H1 (cell line): ENCODE data around the gene ZSCAN30.

Experiments used
- POLR2A ChIP-seq, 2 experiments: IDR thresholded peaks; 1 replicate in 1 of 2; 2 replicates in 1 of 2; pipeline ENCODE4 v1.6.1; 2011; ENCODE audit warnings: low read depth in 2 of 2, low read length in 2 of 2, mild to moderate bottlenecking in 2 of 2; ENCODE audit errors: control extremely low read depth in 1 of 2
- TAF1 ChIP-seq: IDR thresholded peaks from 2 replicates; pipeline ENCODE4 v1.6.1; 2011; ENCODE audit warnings: mild to moderate bottlenecking, low read depth, low read length
- TF ChIP-seq, protein P1 (sequence below), 3 experiments: IDR thresholded peaks; 1 replicate in 2 of 3; 2 replicates in 1 of 3; pipeline versions ENCODE4 v1.5.1 to v1.6.1; 2011; ENCODE audit warnings: low read length in 3 of 3, mild to moderate bottlenecking in 3 of 3, inconsistent platforms in 2 of 3, low read depth in 1 of 3, moderate library complexity in 1 of 3; ENCODE audit not compliant: insufficient read depth in 1 of 3; ENCODE audit errors: control extremely low read depth in 1 of 3

DNA sequence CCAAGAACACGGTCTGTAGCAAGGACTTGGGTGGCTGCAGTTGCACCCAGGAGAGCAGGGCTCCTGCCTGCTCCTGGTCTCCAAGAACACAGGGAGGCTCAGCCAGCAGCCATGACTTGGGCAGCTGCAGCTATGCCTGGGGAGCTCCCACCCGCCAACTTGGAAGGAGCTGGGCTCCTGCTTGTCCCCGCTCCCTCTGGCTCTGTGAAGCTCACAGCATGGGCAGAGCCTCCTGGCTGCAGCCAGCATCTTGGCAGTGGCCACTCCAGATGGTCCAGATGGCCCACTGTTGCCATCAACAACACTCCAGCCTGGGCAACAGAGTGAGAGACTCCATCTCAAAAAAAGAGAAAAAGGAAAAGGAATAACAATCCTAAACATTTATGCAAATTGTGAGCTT, 5.2 kb downstream of the ZSCAN30 start:
- TF ChIP-seq, protein P1, sequence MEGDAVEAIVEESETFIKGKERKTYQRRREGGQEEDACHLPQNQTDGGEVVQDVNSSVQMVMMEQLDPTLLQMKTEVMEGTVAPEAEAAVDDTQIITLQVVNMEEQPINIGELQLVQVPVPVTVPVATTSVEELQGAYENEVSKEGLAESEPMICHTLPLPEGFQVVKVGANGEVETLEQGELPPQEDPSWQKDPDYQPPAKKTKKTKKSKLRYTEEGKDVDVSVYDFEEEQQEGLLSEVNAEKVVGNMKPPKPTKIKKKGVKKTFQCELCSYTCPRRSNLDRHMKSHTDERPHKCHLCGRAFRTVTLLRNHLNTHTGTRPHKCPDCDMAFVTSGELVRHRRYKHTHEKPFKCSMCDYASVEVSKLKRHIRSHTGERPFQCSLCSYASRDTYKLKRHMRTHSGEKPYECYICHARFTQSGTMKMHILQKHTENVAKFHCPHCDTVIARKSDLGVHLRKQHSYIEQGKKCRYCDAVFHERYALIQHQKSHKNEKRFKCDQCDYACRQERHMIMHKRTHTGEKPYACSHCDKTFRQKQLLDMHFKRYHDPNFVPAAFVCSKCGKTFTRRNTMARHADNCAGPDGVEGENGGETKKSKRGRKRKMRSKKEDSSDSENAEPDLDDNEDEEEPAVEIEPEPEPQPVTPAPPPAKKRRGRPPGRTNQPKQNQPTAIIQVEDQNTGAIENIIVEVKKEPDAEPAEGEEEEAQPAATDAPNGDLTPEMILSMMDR (IDR thresholded peaks at IDR 0.05; ENCODE audit: control extremely low read depth in 1 of 3, insufficient read depth in 1 of 3, low read depth in 1 of 3, low read length in 3 of 3) = no peak
- no peak for TF ChIP-seq POLR2A (IDR thresholded peaks at IDR 0.05; ENCODE audit: control extremely low read depth in 1 of 2, low read depth in 2 of 2, low read length in 2 of 2)
- TF ChIP-seq TAF1 = no peak
